Keratinocyte (primary cell): ENCODE data around the gene CYP2S1. TPM values are rescaled to one million over a fixed set of nuclear protein-coding genes. Genes with fewer than 3 reads are reported as not detected.

ENCODE experiments used
- DNase-seq: peaks from one replicate; pipeline ENCODE4 v3.0.0-alpha.2; 2011; ENCODE audit warnings: low read depth, missing footprints, low spot score
- FAIRE-seq: peaks from 2 replicates; lab custom pipeline; 2011; peaks lifted over from hg19 to GRCh38; lab: Jason Lieb, UNC
- H2AFZ ChIP-seq: 2 replicates; pipeline ENCODE4 v1.6.0; 2012; ENCODE audit warnings: low read length, control low read depth, inconsistent platforms; ENCODE audit not compliant: control insufficient read depth
- H3K27ac ChIP-seq: 2 replicates; pipeline ENCODE4 v1.5.1; 2011; ENCODE audit warnings: low read length; ENCODE audit not compliant: control insufficient read depth, insufficient read depth
- H3K27me3 ChIP-seq: 3 replicates; pipeline ENCODE4 v1.6.0; 2011; ENCODE audit warnings: low read length; ENCODE audit not compliant: control insufficient read depth, insufficient read depth; ENCODE audit errors: extremely low read depth
- H3K36me3 ChIP-seq, 2 experiments: 2 replicates in 1 of 2; 3 replicates in 1 of 2; pipeline ENCODE4 v1.5.1; 2011; ENCODE audit warnings: low read length in 2 of 2, mild to moderate bottlenecking in 1 of 2; ENCODE audit not compliant: control insufficient read depth in 2 of 2, insufficient read depth in 2 of 2; ENCODE audit errors: extremely low read depth in 1 of 2
- H3K4me1 ChIP-seq: 3 replicates; pipeline ENCODE4 v1.5.1; 2011; ENCODE audit warnings: low read length; ENCODE audit not compliant: control insufficient read depth, insufficient read depth; ENCODE audit errors: extremely low read depth
- H3K4me2 ChIP-seq: 3 replicates; pipeline ENCODE4 v1.6.0; 2011; ENCODE audit warnings: low read depth, low read length; ENCODE audit not compliant: control insufficient read depth, insufficient read depth; ENCODE audit errors: extremely low read depth
- H3K4me3 ChIP-seq, 3 experiments: fragments of 200-600 bp in 1 of 3; sonication (generic) in 1 of 3; 2 replicates in 2 of 3; 3 replicates in 1 of 3; pipeline ENCODE4 v1.5.1; 2011 to 2016; ENCODE audit warnings: low read length in 3 of 3, mild to moderate bottlenecking in 3 of 3, control low read depth in 2 of 3, inconsistent platforms in 1 of 3, low read depth in 1 of 3, mixed read lengths in 1 of 3, mixed run types in 1 of 3, moderate library complexity in 1 of 3; ENCODE audit not compliant: control insufficient read depth in 2 of 3, insufficient read depth in 2 of 3; ENCODE audit errors: extremely low read depth in 1 of 3
- H3K79me2 ChIP-seq: 2 replicates; pipeline ENCODE4 v1.6.0; 2012; ENCODE audit warnings: low read length; ENCODE audit not compliant: control insufficient read depth, insufficient read depth
- H3K9ac ChIP-seq: 3 replicates; pipeline ENCODE4 v1.6.0; 2011; ENCODE audit warnings: low read length; ENCODE audit not compliant: control insufficient read depth, insufficient read depth; ENCODE audit errors: extremely low read depth
- H3K9me1 ChIP-seq: 3 replicates; pipeline ENCODE4 v1.6.0; 2011; ENCODE audit warnings: low read length; ENCODE audit not compliant: control insufficient read depth, insufficient read depth; ENCODE audit errors: extremely low read depth
- H3K9me3 ChIP-seq: 2 replicates; pipeline ENCODE4 v1.5.1; 2012; ENCODE audit warnings: low read depth, low read length; ENCODE audit not compliant: control insufficient read depth
- H4K20me1 ChIP-seq: 3 replicates; pipeline ENCODE4 v1.6.0; 2011; ENCODE audit warnings: low read length; ENCODE audit not compliant: control insufficient read depth, insufficient read depth; ENCODE audit errors: extremely low read depth
- CTCF ChIP-seq, 3 experiments: IDR thresholded peaks in 1 of 3; conservative IDR thresholded peaks in 1 of 3; optimal IDR thresholded peaks in 1 of 3; 2 replicates in 2 of 3; 3 replicates in 1 of 3; pipeline versions ENCODE3 to v1.5.1; 2011; ENCODE audit warnings: low read length in 3 of 3, mild to moderate bottlenecking in 3 of 3, moderate library complexity in 2 of 3, control low read depth in 1 of 3, inconsistent platforms in 1 of 3; ENCODE audit not compliant: insufficient read depth in 2 of 3; ENCODE audit errors: extremely low read depth in 1 of 3
- EZH2 ChIP-seq: IDR thresholded peaks from one replicate; pipeline ENCODE4 v1.6.1; 2012; ENCODE audit warnings: inconsistent platforms, mild to moderate bottlenecking, low read length, moderate library complexity
- dilution Hi-C: fragments of 300-500 bp; cut with MboI; formaldehyde crosslinking; loops from one replicate; pipeline ENCODE4 v1.7.0; 2020; ENCODE audit warnings: low sequenced_read_pairs; ENCODE audit not compliant: extremely low pct_ligation_motif_present
- polyA plus RNA-seq, 5 experiments: library from polyadenylated mRNA; depleted of rRNA in 3 of 5; stranded (reverse) in 3 of 5; stranded (forward) in 1 of 5; unstranded in 1 of 5; fragments of >200 nt; gene quantifications; 1 replicate in 1 of 5; 2 replicates in 3 of 5; 3 replicates in 1 of 5; pipeline versions ENCODE4 v1.2.1 to v1.2.3, GENCODE V29; 2011 to 2012; ENCODE audit warnings: missing spikeins in 2 of 5, low read depth in 1 of 5, low replicate concordance in 1 of 5

CYP2S1 gene
- polyA plus RNA-seq, 1 donor (not counting 4 experiments of a cell fraction or from before 2014, with no cell fraction given), result 4.9 TPM

GRCh38 chr19:41214161-41214560, 21.1 kb downstream of the CYP2S1 start:
- Histone ChIP-seq H3K9me1 (no peaks in the 10 kb centered on the region), H3K4me3 (no peak overlapping the region), H3K36me3 (no peaks in the 10 kb centered on the region), H3K9me3 (no peaks in the 10 kb centered on the region), H3K9ac (no peak overlapping the region), H3K27me3 (no peaks in the 10 kb centered on the region), H3K27ac (no peak overlapping the region), H3K4me1 (peaks cover 16% of the 10 kb centered on the region), H3K79me2 (peaks cover 7% of the 10 kb centered on the region), H3K4me2 (no peak overlapping the region), H4K20me1 (no peaks in the 10 kb centered on the region), H2AFZ (no peak overlapping the region)
- no peak for FAIRE-seq
- dilution Hi-C loops, result no loop called here
- DNase-seq, result no peak
- TF ChIP-seq EZH2 (no peak), CTCF (optimal IDR thresholded peaks at IDR 0.05 in 1 of 3, IDR thresholded peaks at IDR 0.05 in 1 of 3, conservative IDR thresholded peaks at IDR 0.05 in 1 of 3; ENCODE audit: extremely low read depth in 1 of 3, insufficient read depth in 2 of 3, low read length in 3 of 3) (no peak)

GRCh38 chr19:41217741-41218140, 24.7 kb downstream of the CYP2S1 start:
- Histone ChIP-seq H4K20me1 (no peaks in the 10 kb centered on the region), H3K4me3 (peak overlapping the region in 1 of 3 experiments; percentile 87), H3K79me2 (peaks cover 32% of the 10 kb centered on the region), H3K27ac (no peak overlapping the region), H3K4me1 (peaks cover 36% of the 10 kb centered on the region), H3K9me3 (no peaks in the 10 kb centered on the region), H3K36me3 (peaks cover 0 to 8% of the 10 kb centered on the region in 2 experiments), H3K4me2 (peak overlapping the region; percentile 90), H3K9me1 (no peaks in the 10 kb centered on the region), H2AFZ (no peak overlapping the region), H3K27me3 (no peaks in the 10 kb centered on the region), H3K9ac (no peak overlapping the region)
- TF ChIP-seq CTCF (optimal IDR thresholded peaks at IDR 0.05 in 1 of 3, IDR thresholded peaks at IDR 0.05 in 1 of 3, conservative IDR thresholded peaks at IDR 0.05 in 1 of 3; ENCODE audit: extremely low read depth in 1 of 3, insufficient read depth in 2 of 3, low read length in 3 of 3) (no peak), EZH2 (no peak)
- no peak for FAIRE-seq
- dilution Hi-C loops, result no loop called here
- no peak for DNase-seq
